Keratinocyte (primary cell): ENCODE results near the gene MBP. TPM values are rescaled to one million over a fixed set of nuclear protein-coding genes. Genes with fewer than 3 reads are reported as not detected.
A peak's percentile ranks its signal among the peaks of the same experiment; 100 is the strongest.

Experiments used
- DNase-seq: peaks from one replicate; pipeline ENCODE4 v3.0.0-alpha.2; 2011; ENCODE audit warnings: low read depth, missing footprints, low spot score
- FAIRE-seq: peaks from 2 replicates; lab custom pipeline; 2011; peaks lifted over from hg19 to GRCh38; lab: Jason Lieb, UNC
- H2AFZ ChIP-seq: 2 replicates; pipeline ENCODE4 v1.6.0; 2012; ENCODE audit warnings: low read length, control low read depth, inconsistent platforms; ENCODE audit not compliant: control insufficient read depth
- H3K27ac ChIP-seq: 2 replicates; pipeline ENCODE4 v1.5.1; 2011; ENCODE audit warnings: low read length; ENCODE audit not compliant: control insufficient read depth, insufficient read depth
- H3K27me3 ChIP-seq: 3 replicates; pipeline ENCODE4 v1.6.0; 2011; ENCODE audit warnings: low read length; ENCODE audit not compliant: control insufficient read depth, insufficient read depth; ENCODE audit errors: extremely low read depth
- H3K36me3 ChIP-seq, 2 experiments: 2 replicates in 1 of 2; 3 replicates in 1 of 2; pipeline ENCODE4 v1.5.1; 2011; ENCODE audit warnings: low read length in 2 of 2, mild to moderate bottlenecking in 1 of 2; ENCODE audit not compliant: control insufficient read depth in 2 of 2, insufficient read depth in 2 of 2; ENCODE audit errors: extremely low read depth in 1 of 2
- H3K4me1 ChIP-seq: 3 replicates; pipeline ENCODE4 v1.5.1; 2011; ENCODE audit warnings: low read length; ENCODE audit not compliant: control insufficient read depth, insufficient read depth; ENCODE audit errors: extremely low read depth
- H3K4me2 ChIP-seq: 3 replicates; pipeline ENCODE4 v1.6.0; 2011; ENCODE audit warnings: low read depth, low read length; ENCODE audit not compliant: control insufficient read depth, insufficient read depth; ENCODE audit errors: extremely low read depth
- H3K4me3 ChIP-seq, 3 experiments: fragments of 200-600 bp in 1 of 3; sonication (generic) in 1 of 3; 2 replicates in 2 of 3; 3 replicates in 1 of 3; pipeline ENCODE4 v1.5.1; 2011 to 2016; ENCODE audit warnings: low read length in 3 of 3, mild to moderate bottlenecking in 3 of 3, control low read depth in 2 of 3, inconsistent platforms in 1 of 3, low read depth in 1 of 3, mixed read lengths in 1 of 3, mixed run types in 1 of 3, moderate library complexity in 1 of 3; ENCODE audit not compliant: control insufficient read depth in 2 of 3, insufficient read depth in 2 of 3; ENCODE audit errors: extremely low read depth in 1 of 3
- H3K79me2 ChIP-seq: 2 replicates; pipeline ENCODE4 v1.6.0; 2012; ENCODE audit warnings: low read length; ENCODE audit not compliant: control insufficient read depth, insufficient read depth
- H3K9ac ChIP-seq: 3 replicates; pipeline ENCODE4 v1.6.0; 2011; ENCODE audit warnings: low read length; ENCODE audit not compliant: control insufficient read depth, insufficient read depth; ENCODE audit errors: extremely low read depth
- H3K9me1 ChIP-seq: 3 replicates; pipeline ENCODE4 v1.6.0; 2011; ENCODE audit warnings: low read length; ENCODE audit not compliant: control insufficient read depth, insufficient read depth; ENCODE audit errors: extremely low read depth
- H3K9me3 ChIP-seq: 2 replicates; pipeline ENCODE4 v1.5.1; 2012; ENCODE audit warnings: low read depth, low read length; ENCODE audit not compliant: control insufficient read depth
- H4K20me1 ChIP-seq: 3 replicates; pipeline ENCODE4 v1.6.0; 2011; ENCODE audit warnings: low read length; ENCODE audit not compliant: control insufficient read depth, insufficient read depth; ENCODE audit errors: extremely low read depth
- CTCF ChIP-seq, 3 experiments: IDR thresholded peaks in 1 of 3; conservative IDR thresholded peaks in 1 of 3; optimal IDR thresholded peaks in 1 of 3; 2 replicates in 2 of 3; 3 replicates in 1 of 3; pipeline versions ENCODE3 to v1.5.1; 2011; ENCODE audit warnings: low read length in 3 of 3, mild to moderate bottlenecking in 3 of 3, moderate library complexity in 2 of 3, control low read depth in 1 of 3, inconsistent platforms in 1 of 3; ENCODE audit not compliant: insufficient read depth in 2 of 3; ENCODE audit errors: extremely low read depth in 1 of 3
- EZH2 ChIP-seq: IDR thresholded peaks from one replicate; pipeline ENCODE4 v1.6.1; 2012; ENCODE audit warnings: inconsistent platforms, mild to moderate bottlenecking, low read length, moderate library complexity
- dilution Hi-C: fragments of 300-500 bp; cut with MboI; formaldehyde crosslinking; loops from one replicate; pipeline ENCODE4 v1.7.0; 2020; ENCODE audit warnings: low sequenced_read_pairs; ENCODE audit not compliant: extremely low pct_ligation_motif_present
- polyA plus RNA-seq, 5 experiments: library from polyadenylated mRNA; depleted of rRNA in 3 of 5; stranded (reverse) in 3 of 5; stranded (forward) in 1 of 5; unstranded in 1 of 5; fragments of >200 nt; gene quantifications; 1 replicate in 1 of 5; 2 replicates in 3 of 5; 3 replicates in 1 of 5; pipeline versions ENCODE4 v1.2.1 to v1.2.3, GENCODE V29; 2011 to 2012; ENCODE audit warnings: missing spikeins in 2 of 5, low read depth in 1 of 5, low replicate concordance in 1 of 5

MBP gene
- polyA plus RNA-seq, 1 donor (not counting 4 experiments of a cell fraction or from before 2014, with no cell fraction given), result 38.7 TPM

- Histone ChIP-seq H3K27me3 (no peaks in the 10 kb centered on the region), H3K4me1 (peaks cover 46% of the 10 kb centered on the region), H2AFZ (no peak overlapping the region), H3K4me2 (no peak overlapping the region), H3K79me2 (peaks cover 68% of the 10 kb centered on the region), H3K9me1 (peaks cover 2% of the 10 kb centered on the region), H3K27ac (no peak overlapping the region), H4K20me1 (no peaks in the 10 kb centered on the region), H3K9ac (no peak overlapping the region), H3K9me3 (no peaks in the 10 kb centered on the region), H3K36me3 (peaks cover 8 to 24% of the 10 kb centered on the region in 2 experiments), H3K4me3 (no peak overlapping the region)
- dilution Hi-C loops, result no loop called here
- peak; percentile 39 for FAIRE-seq
- DNase-seq, result no peak
- TF ChIP-seq CTCF (optimal IDR thresholded peaks at IDR 0.05 in 1 of 3, IDR thresholded peaks at IDR 0.05 in 1 of 3, conservative IDR thresholded peaks at IDR 0.05 in 1 of 3; ENCODE audit: extremely low read depth in 1 of 3, insufficient read depth in 2 of 3, low read length in 3 of 3), result no peak
- TF ChIP-seq EZH2, result no peak
These were observed 24.4 kb downstream of the MBP start for GRCh38 chr18:77108001-77108692.

GRCh38 chr18:77107292-77107691, 25.3 kb downstream of the MBP start:
- Histone ChIP-seq H3K4me3 (no peak overlapping the region), H3K4me2 (no peak overlapping the region), H3K79me2 (peaks cover 59% of the 10 kb centered on the region), H2AFZ (no peak overlapping the region), H3K27ac (no peak overlapping the region), H3K9me3 (no peaks in the 10 kb centered on the region), H3K4me1 (peaks cover 54% of the 10 kb centered on the region), H3K9me1 (peaks cover 2% of the 10 kb centered on the region), H3K9ac (no peak overlapping the region), H4K20me1 (no peaks in the 10 kb centered on the region), H3K27me3 (no peaks in the 10 kb centered on the region), H3K36me3 (peaks cover 8 to 24% of the 10 kb centered on the region in 2 experiments)
- dilution Hi-C loops, result no loop called here
- DNase-seq (no peak), FAIRE-seq (no peak)
- no peak for TF ChIP-seq CTCF (optimal IDR thresholded peaks at IDR 0.05 in 1 of 3, IDR thresholded peaks at IDR 0.05 in 1 of 3, conservative IDR thresholded peaks at IDR 0.05 in 1 of 3; ENCODE audit: extremely low read depth in 1 of 3, insufficient read depth in 2 of 3, low read length in 3 of 3)
- no peak for TF ChIP-seq EZH2
